Astrocyte (in vitro differentiated cells and primary cell): Measurements from ENCODE around the gene ZNF790.
"Not testable (repeated sequence)": the region's sequence is repeated elsewhere in the genome, so short reads cannot be mapped to it uniquely, and the experiment has no call there.

Experiments used
- CTCF ChIP-seq: IDR thresholded peaks from 2 replicates; pipeline ENCODE4 v1.5.1; 2011; ENCODE audit warnings: low read depth, mild to moderate bottlenecking, inconsistent platforms, low read length, moderate library complexity; ENCODE audit not compliant: insufficient read depth
- EZH2 ChIP-seq: IDR thresholded peaks from 2 replicates; pipeline ENCODE4 v1.6.1; 2012; ENCODE audit warnings: mild to moderate bottlenecking, low read length, inconsistent platforms; ENCODE audit not compliant: insufficient read depth

GRCh38 chr19:36791420-36792141 is 46.6 kb downstream of the ZNF790 start:
- TF ChIP-seq CTCF, EZH2: not testable (repeated sequence)
